Transverse colon (tissue), 4 donors: ENCODE results near the gene MOB3C.
"Not testable (repeated sequence)": the region's sequence is repeated elsewhere in the genome, so short reads cannot be mapped to it uniquely, and the experiment has no call there.

ENCODE experiments used
- EP300 ChIP-seq: sonication (generic); formaldehyde crosslinking; IDR thresholded peaks from one replicate; pipeline ENCODE4 v1.6.1; 2017; ENCODE audit warnings: antibody characterized with exemption, low read depth
- POLR2AphosphoS5 ChIP-seq, 3 donors: sonication (generic); formaldehyde crosslinking; IDR thresholded peaks; one replicate each; pipeline ENCODE4 v1.6.1; 2016; ENCODE audit warnings: antibody characterized with exemption in 3 of 3
- TF ChIP-seq, protein P1 (sequence below), 5 experiments: fragments of 200-600 bp in 3 of 5; fragments of 450-650 bp in 2 of 5; sonication (generic) in 3 of 5; IDR thresholded peaks; 1 replicate in 2 of 5; 2 replicates in 3 of 5; pipeline ENCODE4 v1.5.1; 2016 to 2017; ENCODE audit warnings: antibody characterized with exemption in 5 of 5, inconsistent platforms in 3 of 5, mild to moderate bottlenecking in 2 of 5, moderate library complexity in 1 of 5

DNA sequence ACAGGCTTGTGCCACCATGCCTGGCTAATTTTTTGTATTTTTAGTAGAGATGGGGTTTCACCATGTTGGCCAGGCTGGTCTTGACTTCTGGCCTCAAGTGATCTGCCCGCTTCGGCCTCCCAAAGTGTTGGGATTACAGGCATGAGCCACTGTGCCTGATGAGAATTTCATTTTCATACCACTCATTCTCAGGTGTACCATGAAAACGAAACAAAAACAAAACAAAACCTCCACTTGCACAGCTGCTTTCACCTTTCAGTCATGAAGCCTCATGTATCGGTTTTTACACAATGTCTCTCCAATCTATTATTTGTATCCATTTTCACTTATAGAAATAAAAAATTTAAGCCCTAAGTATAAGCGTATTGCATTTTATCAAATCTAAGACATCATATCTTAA, 43.5 kb upstream of the MOB3C start:
- TF ChIP-seq EP300; POLR2AphosphoS5 (IDR thresholded peaks at IDR 0.05): not testable (repeated sequence)
- TF ChIP-seq, protein P1, sequence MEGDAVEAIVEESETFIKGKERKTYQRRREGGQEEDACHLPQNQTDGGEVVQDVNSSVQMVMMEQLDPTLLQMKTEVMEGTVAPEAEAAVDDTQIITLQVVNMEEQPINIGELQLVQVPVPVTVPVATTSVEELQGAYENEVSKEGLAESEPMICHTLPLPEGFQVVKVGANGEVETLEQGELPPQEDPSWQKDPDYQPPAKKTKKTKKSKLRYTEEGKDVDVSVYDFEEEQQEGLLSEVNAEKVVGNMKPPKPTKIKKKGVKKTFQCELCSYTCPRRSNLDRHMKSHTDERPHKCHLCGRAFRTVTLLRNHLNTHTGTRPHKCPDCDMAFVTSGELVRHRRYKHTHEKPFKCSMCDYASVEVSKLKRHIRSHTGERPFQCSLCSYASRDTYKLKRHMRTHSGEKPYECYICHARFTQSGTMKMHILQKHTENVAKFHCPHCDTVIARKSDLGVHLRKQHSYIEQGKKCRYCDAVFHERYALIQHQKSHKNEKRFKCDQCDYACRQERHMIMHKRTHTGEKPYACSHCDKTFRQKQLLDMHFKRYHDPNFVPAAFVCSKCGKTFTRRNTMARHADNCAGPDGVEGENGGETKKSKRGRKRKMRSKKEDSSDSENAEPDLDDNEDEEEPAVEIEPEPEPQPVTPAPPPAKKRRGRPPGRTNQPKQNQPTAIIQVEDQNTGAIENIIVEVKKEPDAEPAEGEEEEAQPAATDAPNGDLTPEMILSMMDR (IDR thresholded peaks at IDR 0.05), result not testable (repeated sequence)
